GM23248 (cell line): ENCODE measurements around the gene CROCC2. TPM values are rescaled to one million over a fixed set of nuclear protein-coding genes. Genes with fewer than 3 reads are reported as not detected.

ENCODE experiments used
- DNase-seq: peaks from one replicate; pipeline ENCODE4 v3.0.0-alpha.2; 2015
- H2AFZ ChIP-seq: fragments of 200-600 bp; sonication (generic); 2 replicates; pipeline ENCODE4 v1.6.1; 2016; ENCODE audit warnings: antibody characterized with exemption
- H3F3A ChIP-seq: fragments of 200-600 bp; sonication (generic); 2 replicates; pipeline ENCODE4 v1.6.1; 2016; ENCODE audit warnings: mild to moderate bottlenecking, antibody characterized with exemption, mixed run types; ENCODE audit not compliant: insufficient read depth
- H3K27ac ChIP-seq: fragments of 200-600 bp; sonication (generic); 2 replicates; pipeline ENCODE4 v1.5.1; 2016; ENCODE audit warnings: mild to moderate bottlenecking
- H3K27me3 ChIP-seq: fragments of 200-600 bp; sonication (generic); replicated peaks from 2 replicates; pipeline ENCODE4 v1.6.1; 2016; ENCODE audit warnings: mild to moderate bottlenecking; ENCODE audit not compliant: insufficient read depth
- H3K36me3 ChIP-seq: fragments of 200-600 bp; sonication (generic); 2 replicates; pipeline ENCODE4 v1.6.1; 2016; ENCODE audit warnings: low read depth, mild to moderate bottlenecking
- H3K4me1 ChIP-seq: fragments of 200-600 bp; sonication (generic); 2 replicates; pipeline ENCODE4 v1.6.1; 2016; ENCODE audit warnings: mild to moderate bottlenecking; ENCODE audit not compliant: insufficient read depth
- H3K4me2 ChIP-seq: fragments of 200-600 bp; sonication (generic); one replicate; pipeline ENCODE4 v1.6.1; 2016; ENCODE audit warnings: mild to moderate bottlenecking; ENCODE audit not compliant: unreplicated experiment
- H3K4me3 ChIP-seq: fragments of 200-600 bp; sonication (generic); 2 replicates; pipeline ENCODE4 v1.5.1; 2016; ENCODE audit warnings: mild to moderate bottlenecking
- H3K79me2 ChIP-seq: fragments of 200-600 bp; sonication (generic); 2 replicates; pipeline ENCODE4 v1.6.1; 2016; ENCODE audit warnings: mild to moderate bottlenecking; ENCODE audit not compliant: insufficient read depth
- H3K9ac ChIP-seq: fragments of 200-600 bp; sonication (generic); 2 replicates; pipeline ENCODE4 v1.6.1; 2016; ENCODE audit warnings: mild to moderate bottlenecking
- H3K9me2 ChIP-seq: fragments of 200-600 bp; sonication (generic); 2 replicates; pipeline ENCODE4 v1.6.1; 2016; ENCODE audit warnings: mixed run types, mild to moderate bottlenecking, moderate library complexity; ENCODE audit not compliant: insufficient read depth
- H3K9me3 ChIP-seq: fragments of 200-600 bp; sonication (generic); one replicate; pipeline ENCODE4 v1.6.1; 2017; ENCODE audit warnings: low read depth
- H4K20me1 ChIP-seq: fragments of 200-600 bp; sonication (generic); 2 replicates; pipeline ENCODE4 v1.6.0; 2016; ENCODE audit not compliant: insufficient read depth
- EZH2 ChIP-seq: fragments of 200-600 bp; sonication (generic); IDR thresholded peaks from 2 replicates; pipeline ENCODE4 v1.6.1; 2018; ENCODE audit warnings: antibody characterized with exemption, mild to moderate bottlenecking; ENCODE audit not compliant: insufficient read depth, poor library complexity, severe bottlenecking
- EZH2phosphoT487 ChIP-seq: fragments of 200-600 bp; sonication (generic); IDR thresholded peaks from 2 replicates; pipeline ENCODE4 v1.6.1; 2018; ENCODE audit warnings: antibody characterized with exemption, moderate library complexity, mild to moderate bottlenecking, low read depth; ENCODE audit not compliant: insufficient read depth
- WGBS, 2 experiments: methylation state at CpG; one replicate each; pipeline ENCODE4 v1.1.6; 2015 to 2017; ENCODE audit warnings: low lambda C conversion rate in 2 of 2, low coverage in 1 of 2; ENCODE audit errors: missing lambda C conversion rate in 2 of 2; 5-methylcytosine and 5-hydroxymethylcytosine counted together
- in situ Hi-C: fragments of 300-500 bp; cut with MboI; formaldehyde crosslinking; loops from 2 replicates; pipeline ENCODE4 v1.15.0; 2020
- polyA plus RNA-seq: library from polyadenylated mRNA; unstranded; fragments of >200 nt; fragmentation: Nextera tagmentation; extraction: Ambion mirVana; gene quantifications from 2 replicates; pipeline ENCODE4 v1.2.1, GENCODE V29; 2016
- total RNA-seq: library from RNA; depleted of rRNA; stranded (reverse); fragments of >200 nt; shearing (Covaris generic); gene quantifications from 2 replicates; pipeline ENCODE4 v1.2.3, GENCODE V29; 2014

Gene CROCC2
- total and polyA plus RNA-seq, 2 experiments from 2014 or later: under 0.01 TPM; not detected in 1

- Histone ChIP-seq H3K27me3 (no peaks in the 10 kb centered on the region), H3K4me1 (no peaks in the 10 kb centered on the region), H3K4me2 (no peak overlapping the region), H3K36me3 (no peaks in the 10 kb centered on the region), H4K20me1 (no peaks in the 10 kb centered on the region), H3K27ac (no peak overlapping the region), H3K4me3 (no peak overlapping the region), H3K9me3 (no peaks in the 10 kb centered on the region), H3K79me2 (no peaks in the 10 kb centered on the region), H3K9me2 (no peaks in the 10 kb centered on the region), H2AFZ (no peak overlapping the region), H3F3A (no peaks in the 10 kb centered on the region), H3K9ac (no peak overlapping the region)
- TF ChIP-seq EZH2phosphoT487: no peak
- TF ChIP-seq EZH2: no peak
- DNase-seq: no peak
- in situ Hi-C loops: no loop called here
- 75 to 79% methylated on average over 11 to 12 of the region's 12 CpGs for WGBS, 2 experiments
Measured at GRCh38 chr2:240930096-240930630, 24.0 kb downstream of the CROCC2 start.

GRCh38 chr2:240930631-240931318 is 24.6 kb downstream of the CROCC2 start:
- no peaks in the 10 kb centered on the region for H3F3A ChIP-seq
- no peak for TF ChIP-seq EZH2
- TF ChIP-seq EZH2phosphoT487: no peak
- H3K9me3 ChIP-seq: no peaks in the 10 kb centered on the region
- no peaks in the 10 kb centered on the region for H3K27me3 ChIP-seq
- H3K79me2 ChIP-seq: no peaks in the 10 kb centered on the region
- no peak overlapping the region for H3K27ac ChIP-seq
- H3K9ac ChIP-seq: no peak overlapping the region
- WGBS, 2 experiments: 66 to 74% methylated on average over 23 to 26 of the region's 26 CpGs
- H3K4me1 ChIP-seq: no peaks in the 10 kb centered on the region
- no peak for DNase-seq
- no peak overlapping the region for H2AFZ ChIP-seq
- H3K4me2 ChIP-seq: no peak overlapping the region
- no peaks in the 10 kb centered on the region for H3K9me2 ChIP-seq
- no peaks in the 10 kb centered on the region for H4K20me1 ChIP-seq
- H3K36me3 ChIP-seq: no peaks in the 10 kb centered on the region
- in situ Hi-C loops: no loop called here
- no peak overlapping the region for H3K4me3 ChIP-seq

GRCh38 chr2:240931319-240931949 is 25.3 kb downstream of the CROCC2 start:
- H3K4me3 ChIP-seq: no peak overlapping the region
- H2AFZ ChIP-seq: no peak overlapping the region
- 65 to 76% methylated on average over 11 of the region's 11 CpGs for WGBS, 2 experiments
- H3K4me1 ChIP-seq: no peaks in the 10 kb centered on the region
- H3F3A ChIP-seq: no peaks in the 10 kb centered on the region
- H3K79me2 ChIP-seq: no peaks in the 10 kb centered on the region
- no peaks in the 10 kb centered on the region for H3K36me3 ChIP-seq
- no peak overlapping the region for H3K27ac ChIP-seq
- TF ChIP-seq EZH2phosphoT487: no peak
- no peak for TF ChIP-seq EZH2
- H4K20me1 ChIP-seq: no peaks in the 10 kb centered on the region
- H3K27me3 ChIP-seq: no peaks in the 10 kb centered on the region
- no peaks in the 10 kb centered on the region for H3K9me3 ChIP-seq
- in situ Hi-C loops: no loop called here
- no peaks in the 10 kb centered on the region for H3K9me2 ChIP-seq
- no peak for DNase-seq
- no peak overlapping the region for H3K9ac ChIP-seq
- H3K4me2 ChIP-seq: no peak overlapping the region

- Histone ChIP-seq H3K27ac (no peak overlapping the region), H2AFZ (no peak overlapping the region), H3K9me2 (no peaks in the 10 kb centered on the region), H3K9me3 (no peaks in the 10 kb centered on the region), H3F3A (no peaks in the 10 kb centered on the region), H3K4me1 (no peaks in the 10 kb centered on the region), H3K4me3 (no peak overlapping the region), H3K79me2 (no peaks in the 10 kb centered on the region), H3K27me3 (no peaks in the 10 kb centered on the region), H3K9ac (no peak overlapping the region), H3K4me2 (no peak overlapping the region), H4K20me1 (no peaks in the 10 kb centered on the region), H3K36me3 (no peaks in the 10 kb centered on the region)
- 90 to 91% methylated on average over 18 to 21 of the region's 21 CpGs for WGBS, 2 experiments
- TF ChIP-seq EZH2: no peak
- TF ChIP-seq EZH2phosphoT487: no peak
- DNase-seq: no peak
- in situ Hi-C loops: no loop called here
Measured at GRCh38 chr2:240932001-240932723, 26.0 kb downstream of the CROCC2 start.
